Measurements from ENCODE around the gene ZNF579. TPM values are rescaled to one million over a fixed set of nuclear protein-coding genes. Genes with fewer than 3 reads are reported as not detected.

The ZNF579 gene
- total and polyA plus RNA-seq, 9 of the 15 experiments (the other 6 are each of a cell fraction or from before 2014, with no cell fraction given), result 0.06 to 15.9 (median 1.6) TPM

GRCh38 chr19:55606471-55606787, 25.8 kb upstream of the ZNF579 start:
- POLR2A ChIA-PET, result interaction anchor here (0.8 to 2.2 kb wide), 9 partner anchors 12 to 144 kb away, joined by 3 to 18 read pairs (median 3); partner anchors contain the start of genes U2AF2 and ZNF784
- peak overlapping the region; percentile 87 for H3K27ac ChIP-seq (ENCODE audit: extremely low read depth, low read depth, low read length)
- H3K9me1 ChIP-seq (ENCODE audit: control insufficient read depth, insufficient read depth, low read length), result no peaks in the 10 kb centered on the region
- H3K4me3 ChIP-seq, result peak overlapping the region; percentile 84
- CTCF ChIA-PET (ENCODE audit: low intra/inter-chr PET ratio), result interaction anchor here (0.6 to 2.5 kb wide), 4 partner anchors 25 to 94 kb away, joined by 3 to 23 read pairs (median 4); no protein-coding TSS in a partner anchor
- FAIRE-seq (no peak), DNase-seq (ENCODE audit: extremely low read depth in 1 of 4, low spot score in 3 of 4) (no peak), ATAC-seq (no peak)
- peaks cover 19 to 38% of the 10 kb centered on the region in 2 experiments for H3K4me1 ChIP-seq (replicated peaks in 1 of 2; ENCODE audit: control insufficient read depth in 2 of 2, insufficient read depth in 2 of 2, low read length in 2 of 2)
- H3K79me2 ChIP-seq (ENCODE audit: control insufficient read depth, insufficient read depth, low read length), result peaks cover 20% of the 10 kb centered on the region
- H3K27me3 ChIP-seq (ENCODE audit: control insufficient read depth in 2 of 2, insufficient read depth in 2 of 2, low read length in 2 of 2), result no peaks in the 10 kb centered on the region
- H3K36me3 ChIP-seq (ENCODE audit: control insufficient read depth, insufficient read depth, low read length), result peaks cover 16% of the 10 kb centered on the region; the same call in 2 of the 3 replicates
- H4K20me1 ChIP-seq (replicated peaks; ENCODE audit: control insufficient read depth, insufficient read depth, low read length), result no peaks in the 10 kb centered on the region
- BruUV-seq (replicated peaks), result no TSS peak
- H3K4me2 ChIP-seq (ENCODE audit: insufficient read depth, low read length), result peak overlapping the region; percentile 97
- in situ Hi-C loops (cut with MboI) (no loop called here), intact Hi-C loops (cut with micrococcal nuclease) (loop anchor here (1.0 kb wide), 1 partner anchor 89 kb away; no protein-coding TSS in a partner anchor)
- H3K9me3 ChIP-seq (replicated peaks; ENCODE audit: control insufficient read depth, insufficient read depth, low read depth, low read length), result 0 out of 2 replicates have a peak, but pooled peaks cover 2% of the 10 kb centered on the region
- WGBS (ENCODE audit: insufficient coverage, low coverage, missing lambda C conversion rate), result 20% methylated on average over 12 of the region's 12 CpGs
- peak overlapping the region; percentile 65 to 89 for H3K9ac ChIP-seq (ENCODE audit: insufficient read depth in 1 of 2, low read depth in 2 of 2, low read length in 2 of 2)
- H2AFZ ChIP-seq (ENCODE audit: low read depth, low read length), result peak overlapping the region; percentile 68
- no peak for TF ChIP-seq MIER1 (IDR thresholded peaks at IDR 0.05; ENCODE audit: low read depth)
- TF ChIP-seq HOXB6 (CRISPR knock-in tag; IDR thresholded peaks at IDR 0.05; ENCODE audit: borderline replicate concordance), result no peak
- TF ChIP-seq, protein P1, sequence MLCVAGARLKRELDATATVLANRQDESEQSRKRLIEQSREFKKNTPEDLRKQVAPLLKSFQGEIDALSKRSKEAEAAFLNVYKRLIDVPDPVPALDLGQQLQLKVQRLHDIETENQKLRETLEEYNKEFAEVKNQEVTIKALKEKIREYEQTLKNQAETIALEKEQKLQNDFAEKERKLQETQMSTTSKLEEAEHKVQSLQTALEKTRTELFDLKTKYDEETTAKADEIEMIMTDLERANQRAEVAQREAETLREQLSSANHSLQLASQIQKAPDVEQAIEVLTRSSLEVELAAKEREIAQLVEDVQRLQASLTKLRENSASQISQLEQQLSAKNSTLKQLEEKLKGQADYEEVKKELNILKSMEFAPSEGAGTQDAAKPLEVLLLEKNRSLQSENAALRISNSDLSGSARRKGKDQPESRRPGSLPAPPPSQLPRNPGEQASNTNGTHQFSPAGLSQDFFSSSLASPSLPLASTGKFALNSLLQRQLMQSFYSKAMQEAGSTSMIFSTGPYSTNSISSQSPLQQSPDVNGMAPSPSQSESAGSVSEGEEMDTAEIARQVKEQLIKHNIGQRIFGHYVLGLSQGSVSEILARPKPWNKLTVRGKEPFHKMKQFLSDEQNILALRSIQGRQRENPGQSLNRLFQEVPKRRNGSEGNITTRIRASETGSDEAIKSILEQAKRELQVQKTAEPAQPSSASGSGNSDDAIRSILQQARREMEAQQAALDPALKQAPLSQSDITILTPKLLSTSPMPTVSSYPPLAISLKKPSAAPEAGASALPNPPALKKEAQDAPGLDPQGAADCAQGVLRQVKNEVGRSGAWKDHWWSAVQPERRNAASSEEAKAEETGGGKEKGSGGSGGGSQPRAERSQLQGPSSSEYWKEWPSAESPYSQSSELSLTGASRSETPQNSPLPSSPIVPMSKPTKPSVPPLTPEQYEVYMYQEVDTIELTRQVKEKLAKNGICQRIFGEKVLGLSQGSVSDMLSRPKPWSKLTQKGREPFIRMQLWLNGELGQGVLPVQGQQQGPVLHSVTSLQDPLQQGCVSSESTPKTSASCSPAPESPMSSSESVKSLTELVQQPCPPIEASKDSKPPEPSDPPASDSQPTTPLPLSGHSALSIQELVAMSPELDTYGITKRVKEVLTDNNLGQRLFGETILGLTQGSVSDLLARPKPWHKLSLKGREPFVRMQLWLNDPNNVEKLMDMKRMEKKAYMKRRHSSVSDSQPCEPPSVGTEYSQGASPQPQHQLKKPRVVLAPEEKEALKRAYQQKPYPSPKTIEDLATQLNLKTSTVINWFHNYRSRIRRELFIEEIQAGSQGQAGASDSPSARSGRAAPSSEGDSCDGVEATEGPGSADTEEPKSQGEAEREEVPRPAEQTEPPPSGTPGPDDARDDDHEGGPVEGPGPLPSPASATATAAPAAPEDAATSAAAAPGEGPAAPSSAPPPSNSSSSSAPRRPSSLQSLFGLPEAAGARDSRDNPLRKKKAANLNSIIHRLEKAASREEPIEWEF (CRISPR knock-in tag; IDR thresholded peaks at IDR 0.05), result no peak
- TF ChIP-seq, protein P2, sequence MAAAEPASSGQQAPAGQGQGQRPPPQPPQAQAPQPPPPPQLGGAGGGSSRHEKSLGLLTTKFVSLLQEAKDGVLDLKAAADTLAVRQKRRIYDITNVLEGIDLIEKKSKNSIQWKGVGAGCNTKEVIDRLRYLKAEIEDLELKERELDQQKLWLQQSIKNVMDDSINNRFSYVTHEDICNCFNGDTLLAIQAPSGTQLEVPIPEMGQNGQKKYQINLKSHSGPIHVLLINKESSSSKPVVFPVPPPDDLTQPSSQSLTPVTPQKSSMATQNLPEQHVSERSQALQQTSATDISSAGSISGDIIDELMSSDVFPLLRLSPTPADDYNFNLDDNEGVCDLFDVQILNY (CRISPR knock-in tag; IDR thresholded peaks at IDR 0.05), result 0 out of 2 replicates have a peak, but pooled peaks have one; percentile 28
- TF ChIP-seq NELFE (IDR thresholded peaks at IDR 0.05; ENCODE audit: insufficient read depth, insufficient read length), result no peak
- TF ChIP-seq COPS2 (conservative IDR thresholded peaks at IDR 0.05), result no peak
- 0 out of 2 replicates have a peak, but pooled peaks have one; percentile 6 for TF ChIP-seq NKRF (IDR thresholded peaks at IDR 0.05; ENCODE audit: borderline replicate concordance)
- 0 out of 2 replicates have a peak, but pooled peaks have one; percentile 4 for TF ChIP-seq SMAD4 (CRISPR knock-in tag; conservative IDR thresholded peaks at IDR 0.05)
- TF ChIP-seq, protein P3, sequence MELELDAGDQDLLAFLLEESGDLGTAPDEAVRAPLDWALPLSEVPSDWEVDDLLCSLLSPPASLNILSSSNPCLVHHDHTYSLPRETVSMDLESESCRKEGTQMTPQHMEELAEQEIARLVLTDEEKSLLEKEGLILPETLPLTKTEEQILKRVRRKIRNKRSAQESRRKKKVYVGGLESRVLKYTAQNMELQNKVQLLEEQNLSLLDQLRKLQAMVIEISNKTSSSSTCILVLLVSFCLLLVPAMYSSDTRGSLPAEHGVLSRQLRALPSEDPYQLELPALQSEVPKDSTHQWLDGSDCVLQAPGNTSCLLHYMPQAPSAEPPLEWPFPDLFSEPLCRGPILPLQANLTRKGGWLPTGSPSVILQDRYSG (tag; conservative IDR thresholded peaks at IDR 0.05; ENCODE audit: low read depth), result no peak

Data from K562 (cell line).